Chondrocyte (in vitro differentiated cells): Measurements from ENCODE around the gene MT1E. TPM values are rescaled to one million over a fixed set of nuclear protein-coding genes. Genes with fewer than 3 reads are reported as not detected.
"Not testable (repeated sequence)": the region's sequence is repeated elsewhere in the genome, so short reads cannot be mapped to it uniquely, and the experiment has no call there.

Experiments used
- DNase-seq: peaks from one replicate; pipeline ENCODE4 v3.0.0; 2021; ENCODE audit warnings: mixed read lengths, low spot score
- H3K27ac Mint-ChIP-seq: one replicate; pipeline ENCODE4 v1.8.0; 2021; ENCODE audit warnings: mild to moderate bottlenecking, moderate library complexity, mixed read lengths; ENCODE audit not compliant: unreplicated experiment
- H3K27me3 Mint-ChIP-seq: 2 replicates; pipeline ENCODE4 v1.8.0; 2021; ENCODE audit warnings: low read depth, mixed read lengths
- H3K36me3 Mint-ChIP-seq: 2 replicates; pipeline ENCODE4 v1.8.0; 2021; ENCODE audit warnings: low read depth, mixed read lengths
- H3K4me1 Mint-ChIP-seq: 2 replicates; pipeline ENCODE4 v1.8.0; 2021; ENCODE audit warnings: low read depth, mild to moderate bottlenecking, mixed read lengths
- H3K4me3 Mint-ChIP-seq: one replicate; pipeline ENCODE4 v1.8.0; 2021; ENCODE audit warnings: mild to moderate bottlenecking, moderate library complexity, mixed read lengths; ENCODE audit not compliant: unreplicated experiment
- H3K9me3 Mint-ChIP-seq: 2 replicates; pipeline ENCODE4 v1.8.0; 2021; ENCODE audit warnings: low read depth, mixed read lengths
- total RNA-seq: library from RNA; stranded (reverse); gene quantifications from 3 replicates; pipeline ENCODE4 v1.2.1, GENCODE V29; 2021
- TF ChIP-seq, protein P1 (sequence below): fragments of 200-600 bp; sonication (generic); IDR thresholded peaks from 2 replicates; pipeline ENCODE4 v1.5.0; 2021; ENCODE audit warnings: antibody characterized with exemption, mild to moderate bottlenecking, moderate library complexity

Gene MT1E
- total RNA-seq, 1 donor from 2014 or later = 31.4 TPM

DNA sequence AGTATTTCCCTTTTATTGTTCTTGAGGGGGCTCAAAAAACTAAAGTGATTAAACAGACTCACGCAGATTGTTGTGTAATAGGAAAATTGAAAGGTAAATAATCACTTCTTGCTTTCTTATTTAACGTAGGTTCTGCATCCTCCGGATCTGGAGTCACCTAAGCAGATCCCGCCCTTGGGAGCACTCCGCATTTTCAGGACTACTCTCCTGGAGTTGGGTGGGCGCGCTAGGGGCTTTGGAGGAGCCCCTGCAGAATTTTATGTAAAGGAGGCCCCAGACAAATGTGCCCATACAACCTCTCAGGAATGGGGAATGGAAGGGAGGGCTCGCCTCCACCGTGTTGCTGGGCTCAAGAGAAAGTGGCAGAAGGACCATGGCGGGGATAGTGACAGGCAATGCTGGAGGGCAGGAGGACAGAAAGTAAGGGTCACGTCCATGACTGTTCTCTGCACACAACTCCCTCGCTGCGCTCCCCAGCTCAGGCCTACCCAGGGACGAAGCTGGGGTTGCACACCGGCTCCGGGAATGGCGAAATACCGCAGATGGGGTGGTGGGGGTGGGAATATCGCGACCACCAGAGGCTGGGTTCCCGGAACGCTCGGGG is 8.9 kb upstream of the MT1E start:
- TF ChIP-seq, protein P1, sequence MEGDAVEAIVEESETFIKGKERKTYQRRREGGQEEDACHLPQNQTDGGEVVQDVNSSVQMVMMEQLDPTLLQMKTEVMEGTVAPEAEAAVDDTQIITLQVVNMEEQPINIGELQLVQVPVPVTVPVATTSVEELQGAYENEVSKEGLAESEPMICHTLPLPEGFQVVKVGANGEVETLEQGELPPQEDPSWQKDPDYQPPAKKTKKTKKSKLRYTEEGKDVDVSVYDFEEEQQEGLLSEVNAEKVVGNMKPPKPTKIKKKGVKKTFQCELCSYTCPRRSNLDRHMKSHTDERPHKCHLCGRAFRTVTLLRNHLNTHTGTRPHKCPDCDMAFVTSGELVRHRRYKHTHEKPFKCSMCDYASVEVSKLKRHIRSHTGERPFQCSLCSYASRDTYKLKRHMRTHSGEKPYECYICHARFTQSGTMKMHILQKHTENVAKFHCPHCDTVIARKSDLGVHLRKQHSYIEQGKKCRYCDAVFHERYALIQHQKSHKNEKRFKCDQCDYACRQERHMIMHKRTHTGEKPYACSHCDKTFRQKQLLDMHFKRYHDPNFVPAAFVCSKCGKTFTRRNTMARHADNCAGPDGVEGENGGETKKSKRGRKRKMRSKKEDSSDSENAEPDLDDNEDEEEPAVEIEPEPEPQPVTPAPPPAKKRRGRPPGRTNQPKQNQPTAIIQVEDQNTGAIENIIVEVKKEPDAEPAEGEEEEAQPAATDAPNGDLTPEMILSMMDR = no peak
- H3K27ac Mint-ChIP-seq = no peak overlapping the region
- H3K4me1 Mint-ChIP-seq = peaks cover 34% of the 10 kb centered on the region
- DNase-seq = no peak
- H3K36me3 Mint-ChIP-seq = no peaks in the 10 kb centered on the region
- H3K4me3 Mint-ChIP-seq = peak overlapping the region; percentile 9
- no peaks in the 10 kb centered on the region for H3K9me3 Mint-ChIP-seq
- peaks cover 2% of the 10 kb centered on the region for H3K27me3 Mint-ChIP-seq

GRCh38 chr16:56617212-56618085 is 8.1 kb upstream of the MT1E start:
- no peaks in the 10 kb centered on the region for H3K9me3 Mint-ChIP-seq
- TF ChIP-seq, protein P1 = no peak
- H3K36me3 Mint-ChIP-seq = no peaks in the 10 kb centered on the region
- peak overlapping the region; percentile 55 for H3K4me3 Mint-ChIP-seq
- DNase-seq = no peak
- H3K27ac Mint-ChIP-seq = no peak overlapping the region
- H3K4me1 Mint-ChIP-seq = peaks cover 34% of the 10 kb centered on the region
- H3K27me3 Mint-ChIP-seq = peaks cover 2% of the 10 kb centered on the region

- DNase-seq = no peak
- Mint-ChIP-seq H3K27ac (no peak overlapping the region), H3K4me1 (peaks cover 32% of the 10 kb centered on the region), H3K4me3 (no peak overlapping the region), H3K36me3 (no peaks in the 10 kb centered on the region), H3K27me3 (peaks cover 2% of the 10 kb centered on the region), H3K9me3 (no peaks in the 10 kb centered on the region)
- TF ChIP-seq, protein P1 = no peak
These were observed 7.4 kb upstream of the MT1E start for GRCh38 chr16:56618138-56618537.

- DNase-seq = no peak
- Mint-ChIP-seq H3K36me3 (no peaks in the 10 kb centered on the region), H3K9me3 (no peaks in the 10 kb centered on the region), H3K4me3 (no peak overlapping the region), H3K4me1 (peaks cover 18% of the 10 kb centered on the region), H3K27me3 (peaks cover 2% of the 10 kb centered on the region), H3K27ac (no peak overlapping the region)
- TF ChIP-seq, protein P1 = no peak
These were observed 5.2 kb upstream of the MT1E start for GRCh38 chr16:56620339-56620897.

- H3K27me3 Mint-ChIP-seq, H3K4me3 Mint-ChIP-seq, H3K27ac Mint-ChIP-seq, DNase-seq, H3K9me3 Mint-ChIP-seq, H3K36me3 Mint-ChIP-seq: not testable (repeated sequence)
- peaks cover 31% of the 10 kb centered on the region for H3K4me1 Mint-ChIP-seq
These were observed 3.7 kb upstream of the MT1E start for GRCh38 chr16:56621665-56622445.

DNA sequence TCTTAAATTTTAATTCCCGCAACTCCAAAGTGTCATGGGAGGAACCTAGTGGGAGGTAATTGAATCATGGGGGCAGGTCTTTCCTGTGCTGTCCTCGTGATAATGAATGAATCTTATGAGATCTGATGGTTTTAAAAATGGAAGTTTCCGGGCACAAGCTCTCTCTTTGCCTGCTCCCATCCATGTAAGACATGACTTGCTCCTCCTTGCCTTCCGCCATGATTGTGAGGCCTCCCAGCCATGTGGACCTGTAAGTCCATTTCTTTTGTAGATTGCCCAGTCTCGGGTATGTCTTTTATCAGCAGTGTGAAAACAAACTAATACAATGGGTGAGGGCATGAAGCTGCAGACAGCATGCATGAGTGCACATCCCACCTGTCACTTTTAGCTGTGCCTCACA is 2.4 kb upstream of the MT1E start:
- DNase-seq, H3K9me3 Mint-ChIP-seq, H3K4me3 Mint-ChIP-seq, H3K36me3 Mint-ChIP-seq, H3K27me3 Mint-ChIP-seq, H3K27ac Mint-ChIP-seq: not testable (repeated sequence)
- peaks cover 34% of the 10 kb centered on the region for H3K4me1 Mint-ChIP-seq
